Measurements from ENCODE around the gene RASSF8.
A peak's percentile ranks its signal among the peaks of the same experiment; 100 is the strongest.

The RASSF8 gene

DNA sequence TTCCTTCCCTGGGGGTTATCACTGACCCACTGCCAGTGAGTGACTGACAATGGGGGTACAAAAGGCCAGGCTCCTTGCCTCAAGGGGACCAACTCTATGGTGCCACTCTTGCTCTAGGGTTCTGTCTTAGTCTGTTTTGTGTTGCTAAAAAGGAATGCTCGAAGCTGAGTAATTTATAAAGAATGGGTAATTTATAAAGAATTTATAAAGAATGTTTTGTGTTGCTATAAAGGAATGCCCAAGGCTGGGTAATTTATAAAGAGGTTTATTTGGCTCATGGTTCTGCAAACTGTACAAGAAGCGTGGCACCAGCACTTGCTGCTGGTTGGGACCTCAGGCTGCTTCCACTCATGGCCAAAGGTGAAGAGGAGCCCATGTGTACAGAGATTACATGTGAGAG lies 15.8 kb upstream of the RASSF8 start:
- TF ChIP-seq CTCF (IDR thresholded peaks at IDR 0.05; ENCODE audit: low read length, missing control alignments): no peak
- no peak for DNase-seq (ENCODE audit: low read depth)
- H3K4me3 ChIP-seq (replicated peaks; ENCODE audit: low read depth, low read length): no peak overlapping the region

DNA sequence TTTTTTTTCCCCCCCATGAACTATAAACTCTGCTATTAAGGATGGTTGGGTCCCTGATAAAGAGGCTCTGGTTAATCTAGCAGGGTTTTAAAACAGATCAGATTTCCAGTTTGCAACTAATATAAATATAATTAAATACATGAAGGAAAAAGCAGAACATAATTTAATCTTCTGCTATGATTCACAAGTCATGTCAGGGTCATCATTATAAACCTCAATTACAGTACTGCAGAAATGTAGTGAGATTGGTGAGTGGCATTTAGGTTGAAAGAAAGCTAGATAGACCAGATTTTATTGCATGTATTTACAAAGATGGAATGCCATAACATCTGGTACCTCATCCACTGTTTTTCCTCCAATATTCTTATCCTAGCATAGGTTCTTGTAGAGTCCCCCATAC lies 14.5 kb upstream of the RASSF8 start:
- no peak for DNase-seq (ENCODE audit: low read depth)
- H3K4me3 ChIP-seq (replicated peaks; ENCODE audit: low read depth, low read length): no peak overlapping the region
- TF ChIP-seq CTCF (IDR thresholded peaks at IDR 0.05; ENCODE audit: low read length, missing control alignments): no peak

- no peak overlapping the region for H3K4me3 ChIP-seq (replicated peaks; ENCODE audit: low read depth, low read length)
- TF ChIP-seq CTCF (IDR thresholded peaks at IDR 0.05; ENCODE audit: low read length, missing control alignments): no peak
- no peak for DNase-seq (ENCODE audit: low read depth)
Observed at GRCh38 chr12:25949343-25949742, 9.1 kb upstream of the RASSF8 start.

- TF ChIP-seq CTCF (IDR thresholded peaks at IDR 0.05; ENCODE audit: low read length, missing control alignments): no peak
- no peak for DNase-seq (ENCODE audit: low read depth)
- H3K4me3 ChIP-seq (replicated peaks; ENCODE audit: low read depth, low read length): no peak overlapping the region
Observed at GRCh38 chr12:25950329-25951115, 8.0 kb upstream of the RASSF8 start.

DNA sequence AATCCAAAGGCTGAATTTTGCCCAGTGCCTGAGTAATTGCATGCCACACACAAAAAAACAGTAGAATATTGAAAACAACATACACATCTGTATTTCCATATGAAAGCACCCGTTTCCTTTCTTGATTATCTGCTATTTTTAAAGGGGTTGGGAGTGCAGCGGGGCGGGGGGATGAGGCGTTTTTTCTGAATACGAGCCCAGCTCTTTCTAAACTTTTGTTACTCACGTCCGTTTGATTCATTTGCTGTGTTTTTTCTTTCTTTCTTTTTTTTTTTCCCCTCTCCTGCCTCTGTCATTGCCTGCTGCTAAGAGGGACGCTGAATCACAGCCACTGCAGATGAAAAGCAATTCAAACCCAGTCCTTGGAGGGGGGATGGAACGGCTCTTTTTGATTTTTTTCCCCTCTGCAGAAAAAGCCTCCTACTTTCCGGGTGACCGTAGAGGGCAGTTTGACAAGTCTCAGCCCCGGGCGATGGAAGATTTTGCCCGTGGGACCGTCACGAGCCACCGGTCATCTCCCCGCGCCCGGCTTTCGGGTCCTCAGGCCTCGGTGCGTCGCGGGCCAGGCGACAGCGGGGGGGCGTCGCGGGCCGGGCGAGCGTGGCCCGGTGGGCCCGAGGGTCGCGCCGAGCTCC lies 572 bp upstream of the RASSF8 start:
- no peak for TF ChIP-seq CTCF (IDR thresholded peaks at IDR 0.05; ENCODE audit: low read length, missing control alignments)
- peak; percentile 89 for DNase-seq (ENCODE audit: low read depth)
- H3K4me3 ChIP-seq (replicated peaks; ENCODE audit: low read depth, low read length): peak overlapping the region; percentile 69

GRCh38 chr12:25959071-25959961 lies 834 bp downstream of the RASSF8 start:
- TF ChIP-seq CTCF (IDR thresholded peaks at IDR 0.05; ENCODE audit: low read length, missing control alignments): peak; percentile 30
- H3K4me3 ChIP-seq (replicated peaks; ENCODE audit: low read depth, low read length): peak overlapping the region; percentile 70
- DNase-seq (ENCODE audit: low read depth): peak; percentile 88
